ENCODE measurements around the gene BRD4. TPM values are rescaled to one million over a fixed set of nuclear protein-coding genes. Genes with fewer than 3 reads are reported as not detected.

BRD4 gene
- total and polyA plus RNA-seq, 2 donors, result 7.6 to 26.0 TPM

GRCh38 chr19:15296841-15297415, 35.4 kb downstream of the BRD4 start:
- Histone ChIP-seq H3K4me3 (ENCODE audit: low read length in 2 of 2) (no peak overlapping the region), H3K36me3 (ENCODE audit: control insufficient read depth in 2 of 2, insufficient read depth in 2 of 2, low read length in 1 of 2) (peaks cover 4 to 20% of the 10 kb centered on the region in 2 donors), H3K27ac (ENCODE audit: low read depth in 1 of 2, low read length in 1 of 2) (peak overlapping the region; percentile 58 to 72), H3K4me1 (ENCODE audit: control insufficient read depth in 2 of 2, insufficient read depth in 2 of 2, low read length in 2 of 2) (peaks cover 75 to 80% of the 10 kb centered on the region in 2 donors), H3K9me3 (ENCODE audit: control insufficient read depth in 2 of 2, insufficient read depth in 1 of 2, low read length in 1 of 2) (no peaks in the 10 kb centered on the region), H3K27me3 (ENCODE audit: control insufficient read depth in 2 of 2, insufficient read depth in 1 of 2, low read length in 1 of 2) (no peaks in the 10 kb centered on the region)
- 49% methylated on average over 7 of the region's 7 CpGs for WGBS
- DNase-seq (ENCODE audit: low read depth in 6 of 9, low spot score in 9 of 9), result peak in 2 of 9 donors; percentile 24 to 51

DNA sequence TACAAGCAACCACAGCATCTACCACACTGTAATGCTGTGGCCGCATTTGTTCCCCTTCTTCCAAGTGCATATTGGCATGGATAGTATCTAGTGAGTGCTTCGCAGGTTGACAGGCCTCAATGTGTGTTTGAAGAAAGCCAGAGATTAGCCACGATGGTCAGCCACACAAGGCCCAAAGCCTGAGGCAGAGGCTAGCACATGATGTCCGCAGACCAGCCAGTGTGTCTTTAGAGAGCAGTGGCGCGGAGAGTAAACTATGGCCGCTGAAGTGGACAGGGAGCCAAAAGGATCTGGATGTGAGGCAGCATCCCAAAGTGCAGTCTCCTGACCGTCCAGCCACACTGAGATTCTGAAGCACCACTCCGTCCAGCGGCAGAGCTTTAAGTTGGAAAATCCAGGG, 36.0 kb downstream of the BRD4 start:
- no peak overlapping the region for H3K4me3 ChIP-seq (ENCODE audit: low read length in 2 of 2)
- no peaks in the 10 kb centered on the region for H3K9me3 ChIP-seq (ENCODE audit: control insufficient read depth in 2 of 2, insufficient read depth in 1 of 2, low read length in 1 of 2)
- peak overlapping the region; percentile 48 to 58 for H3K27ac ChIP-seq (ENCODE audit: low read depth in 1 of 2, low read length in 1 of 2)
- peaks cover 4 to 20% of the 10 kb centered on the region in 2 donors for H3K36me3 ChIP-seq (ENCODE audit: control insufficient read depth in 2 of 2, insufficient read depth in 2 of 2, low read length in 1 of 2)
- peaks cover 78 to 84% of the 10 kb centered on the region in 2 donors for H3K4me1 ChIP-seq (ENCODE audit: control insufficient read depth in 2 of 2, insufficient read depth in 2 of 2, low read length in 2 of 2)
- 95% methylated on average over 10 of the region's 10 CpGs for WGBS
- H3K27me3 ChIP-seq (ENCODE audit: control insufficient read depth in 2 of 2, insufficient read depth in 1 of 2, low read length in 1 of 2), result no peaks in the 10 kb centered on the region
- no peak for DNase-seq (ENCODE audit: low read depth in 6 of 9, low spot score in 9 of 9)

GRCh38 chr19:15294561-15294990, 37.8 kb downstream of the BRD4 start:
- Histone ChIP-seq H3K4me1 (ENCODE audit: control insufficient read depth in 2 of 2, insufficient read depth in 2 of 2, low read length in 2 of 2) (peaks cover 90 to 97% of the 10 kb centered on the region in 2 donors), H3K4me3 (ENCODE audit: low read length in 2 of 2) (no peak overlapping the region), H3K36me3 (ENCODE audit: control insufficient read depth in 2 of 2, insufficient read depth in 2 of 2, low read length in 1 of 2) (peaks cover 4 to 20% of the 10 kb centered on the region in 2 donors), H3K27ac (ENCODE audit: low read depth in 1 of 2, low read length in 1 of 2) (peak overlapping the region; percentile 26 to 56), H3K9me3 (ENCODE audit: control insufficient read depth in 2 of 2, insufficient read depth in 1 of 2, low read length in 1 of 2) (no peaks in the 10 kb centered on the region), H3K27me3 (ENCODE audit: control insufficient read depth in 2 of 2, insufficient read depth in 1 of 2, low read length in 1 of 2) (no peaks in the 10 kb centered on the region)
- DNase-seq (ENCODE audit: low read depth in 6 of 9, low spot score in 9 of 9), result no peak
- 94% methylated on average over 5 of the region's 5 CpGs for WGBS

DNA sequence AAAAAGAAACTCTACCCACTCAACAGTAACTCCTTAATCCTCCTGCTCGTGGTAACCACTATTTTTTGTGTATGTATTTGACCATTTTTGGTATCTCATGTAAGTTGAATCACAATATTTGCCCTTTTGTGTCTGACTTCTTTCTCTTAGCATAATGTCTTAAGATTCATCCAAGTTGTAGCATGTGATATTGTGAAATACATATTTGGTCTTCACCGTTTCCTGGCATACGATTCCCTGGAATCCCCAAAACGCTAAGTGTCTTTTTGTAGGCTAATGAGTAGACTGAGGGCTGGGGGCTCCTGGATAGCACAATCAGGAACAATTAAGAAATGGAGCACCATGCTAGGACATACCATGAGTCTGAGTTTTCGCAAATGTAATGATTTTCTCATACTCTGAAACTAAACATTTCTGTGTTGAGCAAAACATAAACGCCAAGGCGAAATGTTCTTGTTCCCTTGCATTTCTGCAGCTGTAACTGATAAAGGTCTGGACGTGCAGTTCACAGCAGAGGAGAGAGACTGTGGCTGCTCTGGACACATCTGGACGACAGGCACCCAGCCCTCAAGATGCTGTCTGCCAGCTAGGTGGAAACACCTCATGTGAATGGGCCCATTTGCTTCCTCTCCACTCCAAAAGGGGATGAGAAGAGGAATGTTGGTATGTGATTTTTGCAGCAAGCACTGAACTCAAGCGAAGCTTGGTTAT, 38.4 kb downstream of the BRD4 start:
- DNase-seq (ENCODE audit: low read depth in 6 of 9, low spot score in 9 of 9), result no peak
- WGBS, result 84% methylated on average over 10 of the region's 10 CpGs
- H3K4me1 ChIP-seq (ENCODE audit: control insufficient read depth in 2 of 2, insufficient read depth in 2 of 2, low read length in 2 of 2), result peaks cover 88 to 97% of the 10 kb centered on the region in 2 donors
- peak overlapping the region in 1 of 2 donors; percentile 91 for H3K27ac ChIP-seq (ENCODE audit: low read depth in 1 of 2, low read length in 1 of 2)
- no peak overlapping the region for H3K4me3 ChIP-seq (ENCODE audit: low read length in 2 of 2)
- H3K9me3 ChIP-seq (ENCODE audit: control insufficient read depth in 2 of 2, insufficient read depth in 1 of 2, low read length in 1 of 2), result no peaks in the 10 kb centered on the region
- no peaks in the 10 kb centered on the region for H3K27me3 ChIP-seq (ENCODE audit: control insufficient read depth in 2 of 2, insufficient read depth in 1 of 2, low read length in 1 of 2)
- peaks cover 4 to 20% of the 10 kb centered on the region in 2 donors for H3K36me3 ChIP-seq (ENCODE audit: control insufficient read depth in 2 of 2, insufficient read depth in 2 of 2, low read length in 1 of 2)

- 10% methylated on average over 11 of the region's 11 CpGs for WGBS
- peak in 5 of 9 donors; percentile 52 to 78 (median 59) for DNase-seq (ENCODE audit: low read depth in 6 of 9, low spot score in 9 of 9)
- peak overlapping the region; percentile 80 to 91 for H3K27ac ChIP-seq (ENCODE audit: low read depth in 1 of 2, low read length in 1 of 2)
Observed at GRCh38 chr19:15292847-15293582, 39.3 kb downstream of the BRD4 start.

DNA sequence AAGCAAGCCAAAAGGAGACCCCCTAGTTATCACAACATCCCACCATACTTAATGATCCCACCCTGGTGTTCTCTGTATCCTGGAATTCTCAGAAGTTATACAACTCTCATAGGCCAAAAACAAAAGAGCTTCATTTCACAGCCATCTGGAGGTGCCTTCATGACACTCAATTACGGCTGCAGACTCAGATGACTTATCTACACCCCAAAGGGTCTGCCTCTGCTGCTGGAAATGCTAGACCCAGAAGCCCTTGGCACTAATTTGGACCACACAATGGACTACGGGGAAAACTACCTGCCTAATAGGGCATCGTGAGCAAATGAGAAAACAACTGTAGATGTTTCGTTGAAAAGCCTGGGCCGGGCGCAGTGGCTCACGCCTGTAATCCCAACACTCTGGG, 40.2 kb downstream of the BRD4 start:
- 96% methylated on average over 7 of the region's 7 CpGs for WGBS
- H3K27me3 ChIP-seq (ENCODE audit: control insufficient read depth in 2 of 2, insufficient read depth in 1 of 2, low read length in 1 of 2), result no peaks in the 10 kb centered on the region
- no peak for DNase-seq (ENCODE audit: low read depth in 6 of 9, low spot score in 9 of 9)

More at GRCh38 chr19:15292847-15293582, 39.3 kb downstream of the BRD4 start:
- Histone ChIP-seq H3K4me3 (ENCODE audit: low read length in 2 of 2) (peak overlapping the region in 1 of 2 donors; percentile 14), H3K36me3 (ENCODE audit: control insufficient read depth in 2 of 2, insufficient read depth in 2 of 2, low read length in 1 of 2) (peaks cover 4 to 20% of the 10 kb centered on the region in 2 donors), H3K4me1 (ENCODE audit: control insufficient read depth in 2 of 2, insufficient read depth in 2 of 2, low read length in 2 of 2) (peaks cover 88 to 97% of the 10 kb centered on the region in 2 donors), H3K9me3 (ENCODE audit: control insufficient read depth in 2 of 2, insufficient read depth in 1 of 2, low read length in 1 of 2) (no peaks in the 10 kb centered on the region), H3K27me3 (ENCODE audit: control insufficient read depth in 2 of 2, insufficient read depth in 1 of 2, low read length in 1 of 2) (no peaks in the 10 kb centered on the region)

GRCh38 chr19:15291548-15292021, 40.8 kb downstream of the BRD4 start:
- H3K4me3 ChIP-seq (ENCODE audit: low read length in 2 of 2), result no peak overlapping the region
- DNase-seq (ENCODE audit: low read depth in 6 of 9, low spot score in 9 of 9), result no peak
- 16% methylated on average over 4 of the region's 4 CpGs for WGBS
- peaks cover 4 to 17% of the 10 kb centered on the region in 2 donors for H3K36me3 ChIP-seq (ENCODE audit: control insufficient read depth in 2 of 2, insufficient read depth in 2 of 2, low read length in 1 of 2)
- H3K4me1 ChIP-seq (ENCODE audit: control insufficient read depth in 2 of 2, insufficient read depth in 2 of 2, low read length in 2 of 2), result peaks cover 82 to 95% of the 10 kb centered on the region in 2 donors
- no peaks in the 10 kb centered on the region for H3K9me3 ChIP-seq (ENCODE audit: control insufficient read depth in 2 of 2, insufficient read depth in 1 of 2, low read length in 1 of 2)
- H3K27me3 ChIP-seq (ENCODE audit: control insufficient read depth in 2 of 2, insufficient read depth in 1 of 2, low read length in 1 of 2), result no peaks in the 10 kb centered on the region
- H3K27ac ChIP-seq (ENCODE audit: low read depth in 1 of 2, low read length in 1 of 2), result peak overlapping the region in 1 of 2 donors; percentile 71

More for the DNA sequence above, 40.2 kb downstream of the BRD4 start:
- peak overlapping the region in 1 of 2 donors; percentile 71 for H3K27ac ChIP-seq (ENCODE audit: low read depth in 1 of 2, low read length in 1 of 2)
- H3K9me3 ChIP-seq (ENCODE audit: control insufficient read depth in 2 of 2, insufficient read depth in 1 of 2, low read length in 1 of 2), result no peaks in the 10 kb centered on the region
- peaks cover 4 to 17% of the 10 kb centered on the region in 2 donors for H3K36me3 ChIP-seq (ENCODE audit: control insufficient read depth in 2 of 2, insufficient read depth in 2 of 2, low read length in 1 of 2)
- H3K4me1 ChIP-seq (ENCODE audit: control insufficient read depth in 2 of 2, insufficient read depth in 2 of 2, low read length in 2 of 2), result peaks cover 88 to 97% of the 10 kb centered on the region in 2 donors
- no peak overlapping the region for H3K4me3 ChIP-seq (ENCODE audit: low read length in 2 of 2)

DNA sequence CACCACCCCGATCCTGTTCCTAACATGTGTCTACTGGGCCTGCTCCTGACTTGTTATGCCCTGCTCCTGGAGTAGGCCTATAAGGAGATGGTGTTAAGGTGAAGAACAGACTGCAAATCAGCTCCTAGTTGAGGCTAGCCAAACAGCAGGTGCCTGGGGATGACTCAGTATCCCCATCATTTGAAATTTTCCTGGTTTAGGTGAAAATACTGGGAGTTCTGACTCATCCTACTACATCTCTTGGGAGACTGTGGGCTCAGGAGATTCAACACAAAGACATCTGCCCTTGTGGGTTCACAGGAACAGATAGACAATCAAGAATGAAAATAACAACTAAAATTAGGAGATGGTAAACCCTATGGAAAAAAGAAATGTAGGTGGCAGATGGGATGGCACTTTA, 41.2 kb downstream of the BRD4 start:
- no peaks in the 10 kb centered on the region for H3K27me3 ChIP-seq (ENCODE audit: control insufficient read depth in 2 of 2, insufficient read depth in 1 of 2, low read length in 1 of 2)
- peak overlapping the region in 1 of 2 donors; percentile 1 for H3K27ac ChIP-seq (ENCODE audit: low read depth in 1 of 2, low read length in 1 of 2)
- peaks cover 0 to 12% of the 10 kb centered on the region in 2 donors for H3K36me3 ChIP-seq (ENCODE audit: control insufficient read depth in 2 of 2, insufficient read depth in 2 of 2, low read length in 1 of 2)
- no peaks in the 10 kb centered on the region for H3K9me3 ChIP-seq (ENCODE audit: control insufficient read depth in 2 of 2, insufficient read depth in 1 of 2, low read length in 1 of 2)
- 89% methylated on average over 1 of the region's 1 CpG for WGBS
- H3K4me3 ChIP-seq (ENCODE audit: low read length in 2 of 2), result no peak overlapping the region
- peaks cover 79 to 95% of the 10 kb centered on the region in 2 donors for H3K4me1 ChIP-seq (ENCODE audit: control insufficient read depth in 2 of 2, insufficient read depth in 2 of 2, low read length in 2 of 2)
- no peak for DNase-seq (ENCODE audit: low read depth in 6 of 9, low spot score in 9 of 9)
